ENCODE data around the gene MFAP3L.
"Not testable (repeated sequence)": the region's sequence is repeated elsewhere in the genome, so short reads cannot be mapped to it uniquely, and the experiment has no call there.

Gene MFAP3L

DNA sequence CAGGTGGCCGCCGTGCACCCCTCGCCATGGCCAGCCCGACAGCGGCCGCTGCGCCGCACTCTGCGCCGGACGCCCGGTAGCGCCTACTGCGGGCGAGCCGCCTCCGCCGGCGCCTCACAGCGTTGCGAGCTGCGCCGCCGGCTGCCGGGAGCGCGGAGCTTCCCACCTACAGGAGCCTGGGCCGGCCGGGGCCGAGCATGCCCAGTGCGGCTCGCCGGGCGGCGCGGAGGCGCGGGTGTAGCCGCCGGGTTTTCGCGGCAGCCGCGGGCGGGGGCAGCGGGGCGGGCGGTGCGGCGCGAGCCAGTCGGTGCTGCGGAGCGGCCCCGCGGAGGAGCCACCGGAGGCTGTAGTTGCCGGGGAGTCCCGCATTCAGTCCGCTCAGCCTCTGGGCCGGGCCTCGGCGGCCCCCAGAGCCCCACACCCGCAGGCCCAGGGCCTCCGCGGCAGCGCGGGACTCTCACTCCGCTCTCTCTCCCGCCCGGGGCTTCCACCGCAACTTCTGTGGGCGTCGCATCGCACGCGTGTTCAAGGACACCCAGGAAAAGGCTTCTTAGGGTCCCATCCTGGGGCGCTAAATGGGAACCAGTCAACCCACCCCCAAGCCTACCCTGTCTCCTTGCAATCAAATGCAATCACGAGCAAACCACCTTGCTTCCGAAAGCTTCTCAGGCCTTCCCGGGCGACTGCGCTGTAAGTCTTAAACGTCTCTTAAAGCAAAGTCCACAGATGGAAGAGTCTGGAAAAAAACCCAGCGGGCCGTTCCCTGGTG, at the start of gene MFAP3L:
Gene MFAP3L, minus strand, starts transcription at position 143 of the 769 bp plus-strand sequence. CDS start 20,518 bp downstream, outside the sequence.
- peak; percentile 73 for DNase-seq (ENCODE audit: low read depth, low spot score)
- peak within 1 kb of the TSS; percentile 83 for H3K27ac ChIP-seq

GRCh38 chr4:170071196-170071595, 45.0 kb upstream of the MFAP3L start:
- no peak overlapping the region for H3K27ac ChIP-seq
- DNase-seq (ENCODE audit: low read depth, low spot score): no peak

- no peak for DNase-seq (ENCODE audit: low read depth, low spot score)
- H3K27ac ChIP-seq: no peak overlapping the region
Measured at GRCh38 chr4:170068438-170069128, 42.4 kb upstream of the MFAP3L start.

DNA sequence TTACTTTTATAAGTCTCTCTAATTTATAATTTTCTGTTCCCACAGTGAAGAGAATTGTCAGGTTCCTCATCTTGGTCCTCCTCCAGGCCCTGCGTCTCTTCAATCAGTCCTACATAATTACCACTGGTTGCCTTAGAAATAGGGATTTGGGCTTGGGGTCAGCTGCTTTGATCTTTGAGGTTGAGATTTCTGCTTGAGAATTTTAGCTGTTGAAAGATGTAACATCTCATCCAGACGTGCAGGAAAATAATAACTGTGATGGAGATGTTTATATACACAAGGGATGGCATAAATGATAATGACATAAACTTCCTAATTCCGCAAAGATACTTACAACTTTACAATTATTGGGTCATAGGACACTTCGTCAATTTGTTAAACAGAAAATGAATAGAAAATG, 33.2 kb upstream of the MFAP3L start:
- DNase-seq (ENCODE audit: low read depth, low spot score): no peak
- H3K27ac ChIP-seq: no peak overlapping the region

- no peak overlapping the region for H3K27ac ChIP-seq
- DNase-seq (ENCODE audit: low read depth, low spot score): no peak
Measured at GRCh38 chr4:170058826-170059225, 32.6 kb upstream of the MFAP3L start.

DNA sequence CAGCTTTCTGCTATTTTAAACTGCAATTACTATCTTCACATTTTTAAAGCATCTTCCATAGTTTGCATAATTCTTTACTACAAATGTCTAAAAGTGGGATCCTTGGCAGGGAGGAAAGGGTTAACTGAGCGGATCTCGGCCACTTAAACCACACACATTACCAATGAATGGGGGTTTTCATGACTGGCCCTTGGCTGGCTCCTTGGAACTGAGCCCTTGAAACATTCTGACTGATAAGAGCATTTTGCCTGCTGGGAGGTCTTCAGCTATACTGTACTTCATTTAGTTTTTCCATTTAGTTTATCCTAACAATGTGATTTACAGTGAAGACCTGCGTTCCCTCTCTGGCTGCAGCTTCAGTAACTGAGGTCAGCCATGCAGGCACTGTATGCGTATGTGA, 31.7 kb upstream of the MFAP3L start:
- H3K27ac ChIP-seq: no peak overlapping the region
- no peak for DNase-seq (ENCODE audit: low read depth, low spot score)

DNA sequence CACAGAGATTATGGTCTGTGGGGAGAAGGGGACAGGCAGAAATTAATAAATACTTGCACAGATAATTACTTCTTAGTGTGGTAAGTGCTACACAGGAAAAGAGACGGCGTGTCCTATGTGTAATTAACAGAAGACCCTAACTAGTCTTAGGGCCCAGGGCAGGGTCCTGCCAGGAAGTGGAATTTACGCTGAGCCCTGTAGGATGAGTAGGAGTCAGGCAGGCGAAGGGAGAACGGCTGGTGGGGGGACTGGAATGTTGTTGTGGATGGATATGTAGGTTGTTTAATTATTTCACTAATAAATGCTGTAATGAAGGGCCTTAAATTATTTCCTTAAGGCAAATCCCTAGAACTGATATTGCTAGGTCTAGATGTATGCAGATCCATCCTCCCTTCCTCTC, 26.7 kb upstream of the MFAP3L start:
- DNase-seq (ENCODE audit: low read depth, low spot score): no peak

GRCh38 chr4:170051402-170051801, 25.2 kb upstream of the MFAP3L start:
- H3K27ac ChIP-seq: no peak overlapping the region
- DNase-seq (ENCODE audit: low read depth, low spot score): no peak

More for the DNA sequence above, 26.7 kb upstream of the MFAP3L start:
- no peak overlapping the region for H3K27ac ChIP-seq

GRCh38 chr4:170049766-170050165, 23.6 kb upstream of the MFAP3L start:
- DNase-seq (ENCODE audit: low read depth, low spot score): no peak
- H3K27ac ChIP-seq: no peak overlapping the region

GRCh38 chr4:170047771-170048354, 21.7 kb upstream of the MFAP3L start:
- DNase-seq (ENCODE audit: low read depth, low spot score): no peak
- H3K27ac ChIP-seq: no peak overlapping the region

- not testable (repeated sequence) for DNase-seq (ENCODE audit: low read depth, low spot score); H3K27ac ChIP-seq
Measured at GRCh38 chr4:170046156-170046555, 20.0 kb upstream of the MFAP3L start.

DNA sequence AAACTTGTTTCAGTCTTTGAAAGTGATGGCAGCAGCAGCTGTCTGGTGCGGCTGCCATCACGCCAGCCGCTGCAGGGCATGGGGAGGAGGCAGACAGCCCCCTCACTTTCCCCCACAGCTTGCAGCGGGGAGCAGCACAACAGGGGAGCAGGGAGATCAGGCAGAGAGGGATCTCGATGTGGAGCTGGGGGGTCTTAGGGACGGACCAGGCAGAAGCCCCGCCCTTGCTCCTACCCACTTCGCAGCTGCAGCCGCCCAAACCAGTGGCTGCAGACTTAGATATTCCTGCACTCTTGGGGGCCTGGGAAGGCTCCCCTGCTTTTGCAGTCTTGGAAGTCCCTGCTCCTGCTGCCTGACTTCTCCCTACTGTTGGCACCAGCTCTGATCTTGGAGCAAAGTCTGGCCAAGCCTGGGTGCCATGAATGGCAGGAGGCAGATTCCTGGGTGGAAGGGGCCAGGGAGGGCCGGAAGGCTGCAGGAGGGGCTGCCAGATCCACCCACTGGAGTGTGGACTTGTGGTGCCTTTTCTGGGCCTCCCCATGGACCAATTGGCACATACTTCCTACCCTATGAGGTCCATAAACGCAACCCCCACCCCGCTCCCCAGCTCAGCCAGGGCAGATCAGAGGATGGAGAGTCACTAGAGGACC, 14.0 kb upstream of the MFAP3L start:
- DNase-seq (ENCODE audit: low read depth, low spot score): no peak

DNA sequence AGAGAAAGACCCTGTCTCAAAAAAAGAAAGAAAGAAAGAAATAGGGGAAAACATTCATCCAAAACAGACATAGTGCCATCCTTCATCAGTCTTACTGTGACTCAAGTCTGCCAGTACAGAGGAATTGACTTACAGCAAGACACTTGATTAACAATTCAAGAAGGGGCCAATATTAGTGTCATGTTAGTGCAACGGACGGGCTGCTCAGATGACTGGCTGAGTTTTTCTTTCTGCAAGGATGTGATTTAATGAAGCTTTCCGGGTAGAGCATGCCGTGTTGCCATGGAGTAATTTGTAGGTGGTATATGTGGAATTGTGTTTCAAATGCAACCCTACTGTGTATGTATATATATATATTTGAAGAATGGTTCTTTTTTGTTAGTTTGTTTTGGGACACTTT, 12.6 kb upstream of the MFAP3L start:
- no peak for DNase-seq (ENCODE audit: low read depth, low spot score)
- no peak overlapping the region for H3K27ac ChIP-seq

More for the DNA sequence above, 14.0 kb upstream of the MFAP3L start:
- no peak overlapping the region for H3K27ac ChIP-seq

DNA sequence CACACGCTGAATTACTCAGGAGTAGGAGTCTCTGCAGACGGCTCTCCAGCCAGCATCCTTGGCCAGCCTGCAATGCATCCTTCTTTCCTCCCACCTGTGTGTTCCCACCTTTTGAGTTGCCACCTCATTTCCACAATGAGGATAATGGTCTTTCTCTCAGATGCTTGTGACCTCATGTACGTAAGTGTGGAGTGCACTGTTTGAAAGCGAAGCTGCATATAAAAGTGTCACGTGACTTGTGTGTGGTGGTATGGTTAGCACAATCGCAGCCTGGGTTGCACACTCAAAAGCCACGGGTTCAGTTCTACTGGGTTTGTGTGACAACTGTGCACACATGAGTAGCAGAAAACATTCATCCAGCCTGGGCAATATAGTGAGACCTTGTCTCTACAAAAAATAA, 12.0 kb upstream of the MFAP3L start:
- H3K27ac ChIP-seq: no peak overlapping the region
- DNase-seq (ENCODE audit: low read depth, low spot score): no peak

GRCh38 chr4:170037481-170037880, 11.3 kb upstream of the MFAP3L start:
- DNase-seq (ENCODE audit: low read depth, low spot score): no peak
- no peak overlapping the region for H3K27ac ChIP-seq

- DNase-seq (ENCODE audit: low read depth, low spot score): no peak
- no peak overlapping the region for H3K27ac ChIP-seq
Measured at GRCh38 chr4:170035845-170036244, 9.7 kb upstream of the MFAP3L start.

DNA sequence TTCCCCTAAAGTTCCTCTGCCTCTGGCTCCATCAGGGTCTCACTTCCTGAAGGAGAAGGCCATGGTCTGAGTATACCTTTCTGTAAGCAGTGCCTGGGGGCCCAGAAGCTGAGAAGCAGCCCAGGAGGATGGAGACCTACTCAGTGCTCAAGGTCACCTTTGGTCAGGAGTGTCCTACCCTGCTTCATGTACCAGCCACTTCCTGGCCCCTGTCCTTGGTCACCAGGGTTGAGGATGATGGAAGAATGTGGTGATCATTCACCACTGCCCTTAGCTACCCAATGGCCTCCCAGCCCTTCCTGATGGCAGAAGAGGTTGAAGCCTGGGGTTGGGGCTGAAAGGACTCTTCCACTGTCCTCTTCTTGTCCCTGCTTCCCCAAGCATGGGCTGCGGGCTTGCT, 9.0 kb upstream of the MFAP3L start:
- H3K27ac ChIP-seq: no peak overlapping the region
- no peak for DNase-seq (ENCODE audit: low read depth, low spot score)

GRCh38 chr4:170033999-170034398, 7.8 kb upstream of the MFAP3L start:
- H3K27ac ChIP-seq: no peak overlapping the region
- no peak for DNase-seq (ENCODE audit: low read depth, low spot score)

- H3K27ac ChIP-seq: no peak overlapping the region
- no peak for DNase-seq (ENCODE audit: low read depth, low spot score)
Measured at GRCh38 chr4:170030121-170030520, 3.9 kb upstream of the MFAP3L start.

DNA sequence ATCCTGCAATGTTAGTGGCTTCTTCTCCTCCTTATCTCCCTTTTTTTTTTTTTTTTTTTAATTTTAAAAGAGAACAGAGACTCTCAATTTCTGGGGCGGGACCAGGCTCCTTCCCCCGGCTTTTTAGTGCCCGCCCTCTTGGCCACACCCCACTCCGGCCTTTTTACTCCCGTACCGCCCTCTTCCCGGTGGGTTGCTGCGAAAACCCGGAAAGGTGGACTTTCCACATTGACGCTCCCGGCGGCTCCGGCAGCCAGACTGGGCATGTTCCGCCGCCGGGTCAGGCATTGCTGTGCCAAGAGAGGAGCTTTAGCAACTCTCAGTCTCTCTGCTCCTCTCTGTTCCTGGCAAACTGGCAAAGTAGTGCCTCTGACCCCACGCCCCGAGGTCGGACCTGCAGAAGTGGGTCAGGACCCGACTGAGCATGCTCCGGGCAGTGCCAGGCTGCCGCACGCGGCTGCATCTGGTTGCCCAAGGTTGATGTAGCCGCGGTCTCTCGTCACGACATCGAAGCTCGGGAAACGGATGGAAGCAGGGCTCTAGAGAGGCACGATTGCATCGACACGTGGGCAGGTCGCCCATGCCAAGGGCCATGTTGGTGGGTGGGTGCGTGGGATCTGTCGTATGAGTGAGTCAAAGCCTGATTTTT, 1.1 kb upstream of the MFAP3L start:
- peak; percentile 90 for DNase-seq (ENCODE audit: low read depth, low spot score)
- H3K27ac ChIP-seq: peak overlapping the region; percentile 83
